GM21529 (cell line): ENCODE results near the gene CMTR2.
"Not testable (repeated sequence)": the region's sequence is repeated elsewhere in the genome, so short reads cannot be mapped to it uniquely, and the experiment has no call there.

Experiments
- ATAC-seq: cut with Tn5 transposase; IDR thresholded peaks from one replicate; pipeline ENCODE4 v1.9.1; 2021; ENCODE audit not compliant: unreplicated experiment

CMTR2 gene, protein sequence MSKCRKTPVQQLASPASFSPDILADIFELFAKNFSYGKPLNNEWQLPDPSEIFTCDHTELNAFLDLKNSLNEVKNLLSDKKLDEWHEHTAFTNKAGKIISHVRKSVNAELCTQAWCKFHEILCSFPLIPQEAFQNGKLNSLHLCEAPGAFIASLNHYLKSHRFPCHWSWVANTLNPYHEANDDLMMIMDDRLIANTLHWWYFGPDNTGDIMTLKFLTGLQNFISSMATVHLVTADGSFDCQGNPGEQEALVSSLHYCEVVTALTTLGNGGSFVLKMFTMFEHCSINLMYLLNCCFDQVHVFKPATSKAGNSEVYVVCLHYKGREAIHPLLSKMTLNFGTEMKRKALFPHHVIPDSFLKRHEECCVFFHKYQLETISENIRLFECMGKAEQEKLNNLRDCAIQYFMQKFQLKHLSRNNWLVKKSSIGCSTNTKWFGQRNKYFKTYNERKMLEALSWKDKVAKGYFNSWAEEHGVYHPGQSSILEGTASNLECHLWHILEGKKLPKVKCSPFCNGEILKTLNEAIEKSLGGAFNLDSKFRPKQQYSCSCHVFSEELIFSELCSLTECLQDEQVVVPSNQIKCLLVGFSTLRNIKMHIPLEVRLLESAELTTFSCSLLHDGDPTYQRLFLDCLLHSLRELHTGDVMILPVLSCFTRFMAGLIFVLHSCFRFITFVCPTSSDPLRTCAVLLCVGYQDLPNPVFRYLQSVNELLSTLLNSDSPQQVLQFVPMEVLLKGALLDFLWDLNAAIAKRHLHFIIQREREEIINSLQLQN

DNA sequence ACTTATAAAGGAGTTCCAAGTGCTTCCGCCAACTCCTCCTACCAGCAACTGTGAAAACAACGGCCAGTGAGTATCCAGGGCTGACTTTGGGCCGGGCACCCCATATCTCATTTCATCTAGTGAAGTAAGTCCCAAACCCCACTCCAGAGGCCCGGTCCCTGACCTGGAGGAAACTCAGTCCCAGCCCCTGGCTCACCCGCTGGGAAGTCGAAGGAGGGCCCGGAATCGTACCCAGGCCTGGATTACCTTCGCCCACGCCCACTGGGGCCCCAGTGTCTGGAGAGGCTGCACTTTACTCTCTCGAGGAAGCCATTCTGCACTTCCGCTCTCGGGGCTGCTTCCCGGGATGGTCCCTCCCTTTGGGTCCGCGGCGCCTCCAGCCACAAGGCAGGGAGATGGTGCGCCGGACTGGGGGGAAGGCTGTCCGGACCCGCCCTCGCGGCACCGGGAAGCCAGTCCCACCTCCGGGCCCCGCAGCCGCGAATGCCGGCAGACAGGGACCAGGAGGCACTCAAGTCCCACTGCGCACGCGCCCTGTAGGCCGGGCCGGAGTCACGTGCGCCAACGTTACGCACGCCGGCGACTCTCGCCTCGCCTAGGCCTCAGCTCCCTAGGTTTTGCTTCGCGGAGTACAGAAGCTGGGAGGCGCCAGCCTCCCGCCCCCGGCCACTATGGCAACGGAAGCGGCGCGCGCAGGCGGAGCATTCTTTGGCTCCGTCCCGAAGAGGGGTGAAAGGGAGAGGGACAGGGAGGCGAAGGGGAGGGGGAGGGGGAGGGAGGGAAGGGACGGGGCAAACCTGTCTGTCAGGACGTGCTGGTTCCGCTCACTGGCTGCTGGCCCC lies at the start of gene CMTR2:
CMTR2 (minus strand) TSS at position 513 of the 842 bp plus-strand sequence. CDS start 3,482 bp downstream, outside the sequence.
- peak; percentile 92 for ATAC-seq

- no peak for ATAC-seq
Observed at GRCh38 chr16:71338632-71339031, 49.4 kb upstream of the CMTR2 start.

- ATAC-seq: no peak
Observed at GRCh38 chr16:71338193-71338592, 49.0 kb upstream of the CMTR2 start.

DNA sequence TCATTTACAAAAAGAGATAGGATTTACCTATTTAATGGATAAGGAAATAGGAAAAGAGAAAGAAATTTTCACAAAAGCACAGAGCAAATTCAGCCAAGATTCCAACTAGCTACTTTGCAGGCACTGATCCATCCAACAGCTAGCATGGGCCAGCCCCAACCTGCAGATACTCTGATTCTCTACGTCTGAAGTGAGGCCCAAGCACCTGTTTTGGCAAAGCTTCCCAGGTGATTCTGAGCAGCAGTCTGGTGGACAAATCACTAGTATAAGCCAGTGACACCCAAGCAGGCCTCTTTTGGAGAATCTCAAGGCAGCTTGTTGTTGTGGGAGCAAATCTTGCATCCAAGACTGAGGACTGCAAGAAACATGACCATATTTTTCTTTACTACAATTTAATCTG lies 48.4 kb upstream of the CMTR2 start:
- no peak for ATAC-seq

- ATAC-seq: no peak
Observed at GRCh38 chr16:71328151-71328550, 38.9 kb upstream of the CMTR2 start.

DNA sequence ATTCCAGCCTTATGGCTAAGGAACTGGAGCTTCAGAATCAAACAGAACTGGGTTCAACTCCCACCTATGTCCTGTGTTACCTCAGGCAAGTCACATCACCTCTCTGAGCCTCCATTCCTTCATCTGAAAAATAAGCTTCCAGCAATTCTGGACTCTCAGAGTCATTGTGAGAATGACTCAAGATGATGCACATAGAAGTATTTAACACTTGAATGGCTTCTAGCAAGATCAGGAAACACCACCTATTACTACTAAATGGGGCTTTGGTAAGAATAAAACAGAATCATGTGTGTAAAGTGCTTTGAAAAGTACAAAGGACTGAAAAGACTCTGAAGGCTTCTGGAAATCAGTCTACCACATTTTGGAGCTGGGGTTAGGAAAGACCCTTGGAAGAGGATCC lies 38.5 kb upstream of the CMTR2 start:
- ATAC-seq: no peak

DNA sequence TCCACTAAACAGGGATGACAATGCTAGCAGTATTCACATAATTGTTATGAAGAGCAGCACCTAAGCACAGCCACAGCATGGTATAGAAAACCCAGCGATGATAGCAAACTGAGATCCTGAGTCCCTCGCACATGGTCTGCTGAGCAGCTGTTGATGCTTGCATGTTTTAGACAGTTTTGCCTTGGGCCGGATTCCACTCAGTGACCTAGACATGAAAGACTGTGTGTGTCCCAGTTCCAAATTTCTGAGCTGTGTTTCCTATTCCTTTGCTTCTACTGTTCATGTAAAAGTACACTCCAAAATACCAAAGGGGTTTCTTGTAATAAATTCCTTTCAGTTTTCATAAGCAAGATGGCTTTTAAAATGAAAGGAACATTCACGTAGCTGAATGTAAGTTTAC lies 30.8 kb upstream of the CMTR2 start:
- ATAC-seq: no peak

- no peak for ATAC-seq
Observed at GRCh38 chr16:71315269-71315668, 26.1 kb upstream of the CMTR2 start.

- ATAC-seq: not testable (repeated sequence)
Observed at GRCh38 chr16:71313591-71313990, 24.4 kb upstream of the CMTR2 start.

- no peak for ATAC-seq
Observed at GRCh38 chr16:71311553-71312158, 22.5 kb upstream of the CMTR2 start.

GRCh38 chr16:71303938-71304337 lies 14.7 kb upstream of the CMTR2 start:
- no peak for ATAC-seq

- no peak for ATAC-seq
Observed at GRCh38 chr16:71297341-71297634, 8.1 kb upstream of the CMTR2 start.

GRCh38 chr16:71296584-71297340 lies 7.6 kb upstream of the CMTR2 start:
- no peak for ATAC-seq

DNA sequence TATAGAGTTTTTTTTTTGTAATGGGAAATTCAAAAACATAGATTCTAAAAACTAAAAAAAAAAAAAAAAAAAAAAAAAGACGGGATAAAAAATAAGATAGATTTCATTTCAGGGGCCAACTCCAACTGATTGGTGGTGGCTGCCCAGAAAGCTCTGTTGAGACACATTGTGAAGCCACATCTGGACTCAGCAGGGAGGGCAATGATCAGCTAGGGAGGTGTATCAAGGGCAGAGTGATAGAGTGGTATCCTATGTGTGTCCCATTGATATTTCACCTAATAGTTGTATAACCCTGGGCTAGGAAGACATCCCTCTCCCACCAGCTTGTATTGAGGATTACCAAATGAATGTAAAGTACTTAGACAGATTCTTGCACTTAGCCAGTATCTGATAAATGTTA lies 6.7 kb upstream of the CMTR2 start:
- ATAC-seq: no peak

- no peak for ATAC-seq
Observed at GRCh38 chr16:71293919-71294318, 4.7 kb upstream of the CMTR2 start.

GRCh38 chr16:71292095-71292494 lies 2.9 kb upstream of the CMTR2 start:
- not testable (repeated sequence) for ATAC-seq

DNA sequence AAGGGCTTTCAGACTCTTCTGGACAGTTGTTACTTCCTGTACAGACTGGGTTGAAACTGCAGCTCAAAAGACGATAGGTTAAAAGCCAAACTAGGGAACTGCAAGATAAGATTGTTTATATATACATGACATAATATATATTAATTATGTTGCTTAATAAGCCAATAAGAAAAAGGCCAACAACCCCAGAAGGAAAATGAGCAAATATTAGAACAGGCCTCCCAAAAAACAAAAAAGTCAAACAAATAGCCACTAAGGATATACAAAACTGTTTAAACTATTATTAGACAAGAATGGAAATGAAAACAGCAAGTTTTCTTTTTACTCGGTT lies 495 bp upstream of the CMTR2 start:
- no peak for ATAC-seq

- ATAC-seq: no peak
Observed at GRCh38 chr16:71288570-71288889, 672 bp downstream of the CMTR2 start.

GRCh38 chr16:71287911-71288310 lies 1.3 kb downstream of the CMTR2 start:
- no peak for ATAC-seq

DNA sequence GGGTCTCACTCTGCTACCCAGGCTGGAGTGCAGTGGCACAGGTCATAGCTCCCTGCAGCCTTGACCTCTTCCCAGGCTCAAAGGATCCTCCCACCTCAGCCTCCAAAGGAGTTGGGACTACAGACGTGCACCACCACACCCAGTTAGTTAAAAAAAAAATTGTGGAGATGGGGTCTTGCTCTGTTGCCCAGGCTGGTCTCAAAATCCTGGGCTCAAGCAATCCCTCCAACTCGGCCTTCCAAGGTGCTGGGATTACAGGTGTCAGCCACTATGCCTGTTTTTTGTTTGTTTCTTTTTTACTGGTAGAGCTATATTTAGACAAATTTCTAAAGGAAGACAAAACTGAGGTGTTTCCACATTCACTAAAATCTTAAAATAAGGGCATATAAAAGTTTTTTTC lies 1.7 kb downstream of the CMTR2 start:
- ATAC-seq: no peak

DNA sequence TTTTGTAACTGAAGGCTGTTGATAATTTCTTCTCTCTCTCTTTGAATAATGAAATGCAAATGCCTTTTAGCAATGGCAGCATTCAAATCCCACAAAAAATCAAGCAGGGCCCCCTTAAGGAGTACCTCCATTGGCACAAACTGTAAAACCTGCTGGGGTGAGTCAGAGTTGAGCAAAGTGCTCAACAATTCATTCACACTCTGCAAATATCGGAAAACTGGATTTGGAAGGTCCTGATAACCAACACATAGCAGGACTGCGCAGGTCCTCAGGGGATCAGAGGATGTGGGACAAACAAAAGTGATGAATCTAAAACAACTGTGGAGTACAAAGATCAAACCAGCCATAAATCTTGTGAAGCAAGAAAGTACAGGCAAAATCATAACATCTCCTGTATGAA lies 5.6 kb downstream of the CMTR2 start:
- no peak for ATAC-seq
